ENCODE measurements around the gene SLITRK3. TPM values are rescaled to one million over a fixed set of nuclear protein-coding genes. Genes with fewer than 3 reads are reported as not detected.

SLITRK3 gene
- total RNA-seq, 2 donors from 2014 or later, result 0.21 to 0.61 TPM

Other genes with a start within 250 kb of the SLITRK3 start
- gene SI, start 117.9 kb downstream of the SLITRK3 start, total RNA-seq, result 10 to 100 TPM; 53.2 to 56.4 TPM